ENCODE data around the gene CRIP3. TPM values are rescaled to one million over a fixed set of nuclear protein-coding genes. Genes with fewer than 3 reads are reported as not detected.

Gene CRIP3
- total and polyA plus RNA-seq, 2 of the 13 experiments (the other 11 are each of a cell fraction or from before 2014, with no cell fraction given) = 6.3 to 9.3 TPM

- no peak for TF ChIP-seq ZBTB40 (IDR thresholded peaks at IDR 0.05)
- 0 out of 2 replicates have a peak, but pooled peaks have one; percentile 39 for TF ChIP-seq ZBTB40 (CRISPR knock-in tag; IDR thresholded peaks at IDR 0.05)
- TF ChIP-seq ZNF639 (CRISPR knock-in tag; conservative IDR thresholded peaks at IDR 0.05) = no peak
- TF ChIP-seq SETDB1 (CRISPR knock-in tag; IDR thresholded peaks at IDR 0.05; ENCODE audit: borderline replicate concordance) = no peak
- TF ChIP-seq, protein P1, sequence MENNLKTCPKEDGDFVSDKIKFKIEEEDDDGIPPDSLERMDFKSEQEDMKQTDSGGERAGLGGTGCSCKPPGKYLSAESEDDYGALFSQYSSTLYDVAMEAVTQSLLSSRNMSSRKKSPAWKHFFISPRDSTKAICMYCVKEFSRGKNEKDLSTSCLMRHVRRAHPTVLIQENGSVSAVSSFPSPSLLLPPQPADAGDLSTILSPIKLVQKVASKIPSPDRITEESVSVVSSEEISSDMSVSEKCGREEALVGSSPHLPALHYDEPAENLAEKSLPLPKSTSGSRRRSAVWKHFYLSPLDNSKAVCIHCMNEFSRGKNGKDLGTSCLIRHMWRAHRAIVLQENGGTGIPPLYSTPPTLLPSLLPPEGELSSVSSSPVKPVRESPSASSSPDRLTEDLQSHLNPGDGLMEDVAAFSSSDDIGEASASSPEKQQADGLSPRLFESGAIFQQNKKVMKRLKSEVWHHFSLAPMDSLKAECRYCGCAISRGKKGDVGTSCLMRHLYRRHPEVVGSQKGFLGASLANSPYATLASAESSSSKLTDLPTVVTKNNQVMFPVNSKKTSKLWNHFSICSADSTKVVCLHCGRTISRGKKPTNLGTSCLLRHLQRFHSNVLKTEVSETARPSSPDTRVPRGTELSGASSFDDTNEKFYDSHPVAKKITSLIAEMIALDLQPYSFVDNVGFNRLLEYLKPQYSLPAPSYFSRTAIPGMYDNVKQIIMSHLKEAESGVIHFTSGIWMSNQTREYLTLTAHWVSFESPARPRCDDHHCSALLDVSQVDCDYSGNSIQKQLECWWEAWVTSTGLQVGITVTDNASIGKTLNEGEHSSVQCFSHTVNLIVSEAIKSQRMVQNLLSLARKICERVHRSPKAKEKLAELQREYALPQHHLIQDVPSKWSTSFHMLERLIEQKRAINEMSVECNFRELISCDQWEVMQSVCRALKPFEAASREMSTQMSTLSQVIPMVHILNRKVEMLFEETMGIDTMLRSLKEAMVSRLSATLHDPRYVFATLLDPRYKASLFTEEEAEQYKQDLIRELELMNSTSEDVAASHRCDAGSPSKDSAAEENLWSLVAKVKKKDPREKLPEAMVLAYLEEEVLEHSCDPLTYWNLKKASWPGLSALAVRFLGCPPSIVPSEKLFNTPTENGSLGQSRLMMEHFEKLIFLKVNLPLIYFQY (CRISPR knock-in tag; IDR thresholded peaks at IDR 0.05; ENCODE audit: borderline replicate concordance) = no peak; the same call in 1 of the 2 replicates
- TF ChIP-seq SNAPC5 (CRISPR knock-in tag; IDR thresholded peaks at IDR 0.05; ENCODE audit: borderline replicate concordance) = no peak
- TF ChIP-seq FIP1L1 (IDR thresholded peaks at IDR 0.05; ENCODE audit: borderline replicate concordance, insufficient read depth, low read depth, low read length) = no peak
- no peak for TF ChIP-seq ATM (IDR thresholded peaks at IDR 0.05; ENCODE audit: borderline replicate concordance)
- no peak for TF ChIP-seq ZMYM2 (CRISPR knock-in tag; IDR thresholded peaks at IDR 0.05)
- TF ChIP-seq TAF15 (IDR thresholded peaks at IDR 0.05; ENCODE audit: low read depth, low read length, poor library complexity, severe bottlenecking) = no peak
Observed at GRCh38 chr6:43287717-43288679, 20.6 kb downstream of the CRIP3 start (continued).
